Activated CD4-positive, alpha-beta T cell treated with anti-CD3 and anti-CD28 coated beads for 36 hours (primary cell): ENCODE data around the gene ADAMTSL3. TPM values are rescaled to one million over a fixed set of nuclear protein-coding genes. Genes with fewer than 3 reads are reported as not detected.

Experiments used
- ATAC-seq: fragments of 200-7000 bp; cut with Tn5 transposase; one replicate; pipeline ENCODE4 v1.10.0; 2021; ENCODE audit warnings: mild to moderate bottlenecking, moderate library complexity
- CTCF ChIA-PET: fragments of 350-600 bp; sonication (Branson Sonifier 250); formaldehyde crosslinking; loops from one replicate; lab custom pipeline; 2021; ENCODE audit warnings: antibody characterized with exemption; lab: Charles Lee
- POLR2A ChIA-PET: fragments of 350-600 bp; sonication (Branson Sonifier 250); formaldehyde crosslinking; loops from one replicate; lab custom pipeline; 2021; ENCODE audit warnings: antibody characterized with exemption, inconsistent platforms; lab: Charles Lee
- DNase-seq: peaks from one replicate; pipeline ENCODE4 v3.0.0-alpha.2; 2020
- H3K27ac Mint-ChIP-seq: one replicate; pipeline ENCODE4 v1.8.0; 2021; ENCODE audit warnings: mixed read lengths
- H3K27me3 Mint-ChIP-seq: one replicate; pipeline ENCODE4 v1.8.0; 2021; ENCODE audit warnings: mixed read lengths
- H3K36me3 Mint-ChIP-seq: one replicate; pipeline ENCODE4 v1.8.0; 2021; ENCODE audit warnings: low read depth, mixed read lengths
- H3K4me1 Mint-ChIP-seq: one replicate; pipeline ENCODE4 v1.8.0; 2021; ENCODE audit warnings: mixed read lengths
- H3K4me3 Mint-ChIP-seq: one replicate; pipeline ENCODE4 v1.8.0; 2021; ENCODE audit warnings: mild to moderate bottlenecking, moderate library complexity, mixed read lengths
- H3K9me3 Mint-ChIP-seq: one replicate; pipeline ENCODE4 v1.8.0; 2021; ENCODE audit warnings: low read depth, mixed read lengths
- intact Hi-C, 2 experiments: fragments of 100-400 bp; cut with DNase I in 1 of 2; cut with micrococcal nuclease in 1 of 2; formaldehyde crosslinking; loops; one replicate each; pipeline versions ENCODE4 v1.14.2 to v1.15.1; 2022 to 2024; cut with DNase I, micrococcal nuclease
- total RNA-seq, 2 experiments: library from RNA; stranded (reverse); gene quantifications; one replicate each; pipeline ENCODE4 v1.2.3, GENCODE V29; 2021

Gene ADAMTSL3
- total RNA-seq: not detected

- intact Hi-C loops: no loop called here
- H3K27ac Mint-ChIP-seq: no peak within 1 kb of the TSS
- ChIA-PET POLR2A (no interaction called here), CTCF (no interaction called here)
- no peak within 1 kb of the TSS for H3K4me3 Mint-ChIP-seq
- no peak for DNase-seq
- no peaks in the 10 kb centered on the region for H3K4me1 Mint-ChIP-seq
- H3K36me3 Mint-ChIP-seq: no peaks in the 10 kb centered on the region
- H3K9me3 Mint-ChIP-seq: no peaks in the 10 kb centered on the region
- peaks cover 29% of the 10 kb centered on the region for H3K27me3 Mint-ChIP-seq
- ATAC-seq: no peak
Measured at GRCh38 chr15:83653639-83654378, at the start of gene ADAMTSL3. Gene ADAMTSL3 (plus strand): TSS chr15:83654123. CDS start chr15:83655762, 1,639 bp downstream.

- ATAC-seq (no peak), DNase-seq (no peak)
- CTCF ChIA-PET: no interaction called here
- peaks cover 9% of the 10 kb centered on the region for H3K27me3 Mint-ChIP-seq
- no peak overlapping the region for H3K4me3 Mint-ChIP-seq
- no peaks in the 10 kb centered on the region for H3K4me1 Mint-ChIP-seq
- POLR2A ChIA-PET: interaction anchor here (0.6 kb wide), 1 partner anchor 250 kb away, joined by 3 read pairs; no protein-coding TSS in a partner anchor
- intact Hi-C loops: no loop called here
- H3K27ac Mint-ChIP-seq: no peak overlapping the region
- H3K36me3 Mint-ChIP-seq: no peaks in the 10 kb centered on the region
- peaks cover 11% of the 10 kb centered on the region for H3K9me3 Mint-ChIP-seq
Measured at GRCh38 chr15:83604549-83604948, 49.4 kb upstream of the ADAMTSL3 start.

GRCh38 chr15:83605111-83605945 lies 48.6 kb upstream of the ADAMTSL3 start:
- ChIA-PET CTCF (interaction anchor here (0.9 kb wide), 1 partner anchor 34 kb away, joined by 3 read pairs; no protein-coding TSS in a partner anchor), POLR2A (no interaction called here)
- Mint-ChIP-seq H3K9me3 (peaks cover 4% of the 10 kb centered on the region), H3K4me1 (no peaks in the 10 kb centered on the region), H3K36me3 (no peaks in the 10 kb centered on the region), H3K4me3 (no peak overlapping the region), H3K27me3 (peaks cover 7% of the 10 kb centered on the region), H3K27ac (no peak overlapping the region)
- intact Hi-C loops: no loop called here
- DNase-seq (no peak), ATAC-seq (no peak)

- no peaks in the 10 kb centered on the region for H3K4me1 Mint-ChIP-seq
- ChIA-PET POLR2A (no interaction called here), CTCF (interaction anchor here (0.6 kb wide), 2 partner anchors 13 to 50 kb away, joined by 3 read pairs; no protein-coding TSS in a partner anchor)
- no peaks in the 10 kb centered on the region for H3K9me3 Mint-ChIP-seq
- no peak for ATAC-seq
- intact Hi-C loops: no loop called here
- no peak overlapping the region for H3K27ac Mint-ChIP-seq
- H3K4me3 Mint-ChIP-seq: no peak overlapping the region
- no peak for DNase-seq
- no peaks in the 10 kb centered on the region for H3K36me3 Mint-ChIP-seq
- H3K27me3 Mint-ChIP-seq: peaks cover 5% of the 10 kb centered on the region
Measured at GRCh38 chr15:83610132-83610531, 43.8 kb upstream of the ADAMTSL3 start.

GRCh38 chr15:83610901-83611685 lies 42.8 kb upstream of the ADAMTSL3 start:
- no peaks in the 10 kb centered on the region for H3K9me3 Mint-ChIP-seq
- POLR2A ChIA-PET: no interaction called here

GRCh38 chr15:83612226-83612625 lies 41.7 kb upstream of the ADAMTSL3 start:
- DNase-seq (no peak), ATAC-seq (no peak)
- ChIA-PET POLR2A (no interaction called here), CTCF (no interaction called here)
- Mint-ChIP-seq H3K27ac (no peak overlapping the region), H3K4me1 (no peaks in the 10 kb centered on the region), H3K4me3 (no peak overlapping the region), H3K9me3 (no peaks in the 10 kb centered on the region), H3K36me3 (no peaks in the 10 kb centered on the region), H3K27me3 (peaks cover 3% of the 10 kb centered on the region)
- intact Hi-C loops: no loop called here

More at GRCh38 chr15:83610901-83611685, 42.8 kb upstream of the ADAMTSL3 start:
- Mint-ChIP-seq H3K36me3 (no peaks in the 10 kb centered on the region), H3K4me1 (no peaks in the 10 kb centered on the region), H3K27me3 (peaks cover 3% of the 10 kb centered on the region), H3K4me3 (no peak overlapping the region), H3K27ac (no peak overlapping the region)
- no peak for DNase-seq
- ATAC-seq: no peak
- intact Hi-C loops: no loop called here
- CTCF ChIA-PET: no interaction called here

- Mint-ChIP-seq H3K9me3 (no peaks in the 10 kb centered on the region), H3K36me3 (no peaks in the 10 kb centered on the region), H3K27ac (no peak overlapping the region), H3K4me3 (no peak overlapping the region), H3K27me3 (peaks cover 3% of the 10 kb centered on the region), H3K4me1 (no peaks in the 10 kb centered on the region)
- intact Hi-C loops: no loop called here
- DNase-seq (no peak), ATAC-seq (no peak)
- CTCF ChIA-PET: interaction anchor here (0.6 kb wide), 1 partner anchor 296 kb away, joined by 3 read pairs; no protein-coding TSS in a partner anchor
- POLR2A ChIA-PET: no interaction called here
Measured at GRCh38 chr15:83612898-83613635, 40.9 kb upstream of the ADAMTSL3 start.

- Mint-ChIP-seq H3K4me1 (no peaks in the 10 kb centered on the region), H3K27ac (no peak overlapping the region), H3K27me3 (peaks cover 3% of the 10 kb centered on the region), H3K9me3 (no peaks in the 10 kb centered on the region), H3K4me3 (no peak overlapping the region), H3K36me3 (no peaks in the 10 kb centered on the region)
- ChIA-PET CTCF (no interaction called here), POLR2A (no interaction called here)
- DNase-seq (no peak), ATAC-seq (no peak)
- intact Hi-C loops: no loop called here
Measured at GRCh38 chr15:83613714-83614113, 40.2 kb upstream of the ADAMTSL3 start.

GRCh38 chr15:83616840-83617239 lies 37.1 kb upstream of the ADAMTSL3 start:
- H3K4me1 Mint-ChIP-seq: no peaks in the 10 kb centered on the region
- H3K36me3 Mint-ChIP-seq: no peaks in the 10 kb centered on the region
- no peaks in the 10 kb centered on the region for H3K9me3 Mint-ChIP-seq
- intact Hi-C loops: no loop called here
- H3K27ac Mint-ChIP-seq: no peak overlapping the region
- H3K27me3 Mint-ChIP-seq: no peaks in the 10 kb centered on the region
- POLR2A ChIA-PET: interaction anchor here (0.5 kb wide), 1 partner anchor 206 kb away, joined by 3 read pairs; no protein-coding TSS in a partner anchor
- ATAC-seq: no peak
- H3K4me3 Mint-ChIP-seq: no peak overlapping the region
- CTCF ChIA-PET: no interaction called here
- DNase-seq: no peak

GRCh38 chr15:83626171-83626802 lies 27.6 kb upstream of the ADAMTSL3 start:
- ATAC-seq: peak; percentile 85
- intact Hi-C loops: no loop called here
- Mint-ChIP-seq H3K27me3 (peaks cover 2% of the 10 kb centered on the region), H3K4me3 (no peak overlapping the region), H3K36me3 (peaks cover 3% of the 10 kb centered on the region), H3K4me1 (peaks cover 5% of the 10 kb centered on the region), H3K9me3 (peaks cover 3% of the 10 kb centered on the region), H3K27ac (no peak overlapping the region)
- DNase-seq: peak; percentile 34
- ChIA-PET CTCF (interaction anchor here (1.3 kb wide), 1 partner anchor 16 kb away, joined by 3 read pairs; no protein-coding TSS in a partner anchor), POLR2A (no interaction called here)
